Tibial artery (tissue), 4 donors: ENCODE data around the gene MAP3K3.

Experiments
- DNase-seq, 2 donors: peaks; one replicate each; pipeline ENCODE4 v3.0.0-alpha.2; 2019
- H3K27ac ChIP-seq, 2 donors: fragments of 200-600 bp; sonication (generic) in 1 of 2; 1 replicate in 1 of 2; 2 replicates in 1 of 2; pipeline ENCODE4 v1.5.1; 2018 to 2019; ENCODE audit warnings: mild to moderate bottlenecking in 1 of 2
- H3K27me3 ChIP-seq, 2 donors: fragments of 200-600 bp; sonication (generic) in 1 of 2; one replicate each; pipeline versions ENCODE4 v1.5.1 to v1.6.0; 2016 to 2019
- H3K36me3 ChIP-seq, 3 donors: fragments of 200-600 bp; sonication (generic) in 2 of 3; one replicate each; pipeline ENCODE4 v1.5.1; 2016 to 2019; ENCODE audit warnings: mild to moderate bottlenecking in 2 of 3
- H3K4me1 ChIP-seq, 4 donors: fragments of 200-600 bp; sonication (generic) in 2 of 4; 1 replicate in 3 of 4; 2 replicates in 1 of 4; pipeline ENCODE4 v1.5.1; 2016 to 2019
- H3K4me3 ChIP-seq, 2 donors: fragments of 200-600 bp; sonication (generic) in 1 of 2; 1 replicate in 1 of 2; 2 replicates in 1 of 2; pipeline ENCODE4 v1.5.1; 2018 to 2019; ENCODE audit warnings: mild to moderate bottlenecking in 2 of 2
- H3K9me3 ChIP-seq, 3 donors: fragments of 200-600 bp; sonication (generic) in 1 of 3; one replicate each; pipeline ENCODE4 v1.5.1; 2016 to 2019
- intact Hi-C: fragments of 100-400 bp; cut with DNase I; formaldehyde crosslinking; loops from one replicate; pipeline ENCODE4 v1.15.0; 2023; ENCODE audit warnings: low total_unique reads
- TF ChIP-seq, protein P1 (sequence below), 2 experiments: fragments of 200-600 bp in 1 of 2; fragments of 450-650 bp in 1 of 2; IDR thresholded peaks; one replicate each; pipeline ENCODE4 v1.5.1; 2017 to 2019; ENCODE audit warnings: antibody characterized with exemption in 2 of 2, mild to moderate bottlenecking in 1 of 2, moderate library complexity in 1 of 2

MAP3K3 gene

DNA sequence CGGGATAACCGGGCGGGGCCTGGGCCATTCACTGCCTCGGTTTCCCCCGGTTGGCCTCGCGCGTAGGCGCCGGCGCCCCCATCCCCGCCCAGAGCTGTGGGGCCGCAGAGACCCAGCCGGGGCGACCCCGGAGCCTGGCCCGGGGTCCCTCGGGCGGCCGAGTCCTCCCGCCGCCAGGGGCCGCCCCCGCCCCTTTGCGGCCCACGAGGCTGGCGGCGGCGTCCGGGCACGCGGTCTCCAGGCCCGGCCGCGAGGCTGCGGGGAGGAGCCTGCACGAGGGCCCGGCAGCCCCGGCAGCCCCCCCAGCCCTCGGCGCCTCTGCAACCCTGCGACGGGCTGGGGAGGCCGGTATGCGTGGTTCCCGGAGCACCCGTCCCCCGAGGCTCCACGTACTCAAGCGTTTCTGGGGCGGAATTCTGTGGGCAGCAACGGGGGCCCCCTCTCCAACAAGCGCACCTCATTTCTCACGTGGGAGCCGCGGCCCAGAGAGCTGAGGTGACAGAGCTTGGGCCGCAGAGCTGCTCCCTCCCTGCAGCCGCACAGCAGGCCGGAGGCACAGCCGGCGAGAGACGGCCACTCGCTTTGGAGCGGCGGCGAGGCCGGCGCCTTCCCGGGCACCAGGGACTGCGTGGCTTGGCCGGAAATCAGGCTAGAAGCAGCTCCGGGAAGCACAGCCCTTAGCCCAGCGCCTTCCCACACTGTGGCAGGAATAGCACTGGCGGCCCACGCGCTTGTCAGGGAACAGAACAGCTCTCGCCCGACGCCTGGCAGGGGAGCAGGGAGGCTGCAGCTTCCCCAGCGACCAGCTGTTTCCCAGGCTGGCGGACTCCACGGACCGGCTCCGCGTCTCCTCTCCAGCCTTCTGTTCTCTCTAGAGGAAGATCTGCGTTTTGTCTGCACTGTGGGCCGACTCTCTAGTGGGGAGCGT lies 78.6 kb downstream of the MAP3K3 start:
- intact Hi-C loops: no loop called here
- Histone ChIP-seq H3K27me3 (no peaks in the 10 kb centered on the region), H3K36me3 (peaks cover 0 to 34% (median 31%) of the 10 kb centered on the region in 3 donors), H3K4me1 (peaks cover 5 to 35% (median 27%) of the 10 kb centered on the region in 4 donors), H3K4me3 (peak overlapping the region; percentile 49 to 72), H3K27ac (peak overlapping the region; percentile 52 to 71), H3K9me3 (no peaks in the 10 kb centered on the region)
- TF ChIP-seq, protein P1, sequence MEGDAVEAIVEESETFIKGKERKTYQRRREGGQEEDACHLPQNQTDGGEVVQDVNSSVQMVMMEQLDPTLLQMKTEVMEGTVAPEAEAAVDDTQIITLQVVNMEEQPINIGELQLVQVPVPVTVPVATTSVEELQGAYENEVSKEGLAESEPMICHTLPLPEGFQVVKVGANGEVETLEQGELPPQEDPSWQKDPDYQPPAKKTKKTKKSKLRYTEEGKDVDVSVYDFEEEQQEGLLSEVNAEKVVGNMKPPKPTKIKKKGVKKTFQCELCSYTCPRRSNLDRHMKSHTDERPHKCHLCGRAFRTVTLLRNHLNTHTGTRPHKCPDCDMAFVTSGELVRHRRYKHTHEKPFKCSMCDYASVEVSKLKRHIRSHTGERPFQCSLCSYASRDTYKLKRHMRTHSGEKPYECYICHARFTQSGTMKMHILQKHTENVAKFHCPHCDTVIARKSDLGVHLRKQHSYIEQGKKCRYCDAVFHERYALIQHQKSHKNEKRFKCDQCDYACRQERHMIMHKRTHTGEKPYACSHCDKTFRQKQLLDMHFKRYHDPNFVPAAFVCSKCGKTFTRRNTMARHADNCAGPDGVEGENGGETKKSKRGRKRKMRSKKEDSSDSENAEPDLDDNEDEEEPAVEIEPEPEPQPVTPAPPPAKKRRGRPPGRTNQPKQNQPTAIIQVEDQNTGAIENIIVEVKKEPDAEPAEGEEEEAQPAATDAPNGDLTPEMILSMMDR (IDR thresholded peaks at IDR 0.05): no peak
- DNase-seq: peak; percentile 70 to 85

DNA sequence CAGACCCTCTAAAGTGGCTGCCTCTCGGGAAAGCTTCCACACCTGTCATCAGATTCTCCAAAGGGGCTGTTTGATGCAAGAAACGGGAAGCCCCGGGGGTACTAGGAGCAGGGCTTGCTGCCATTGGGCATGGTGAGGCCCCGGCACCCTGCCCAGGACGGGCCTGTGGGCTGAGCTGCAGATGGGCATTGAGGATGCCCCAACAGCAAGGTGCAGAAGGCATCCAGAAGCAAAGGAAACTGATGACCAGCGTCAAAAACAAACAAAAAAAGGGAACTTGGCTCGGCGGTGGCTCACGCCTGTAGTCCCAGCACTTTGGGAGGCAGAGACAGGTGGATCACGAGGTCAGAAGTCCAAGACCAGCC lies 79.2 kb downstream of the MAP3K3 start:
- Histone ChIP-seq H3K9me3 (no peaks in the 10 kb centered on the region), H3K27ac (peak overlapping the region; percentile 52 to 71), H3K4me1 (peaks cover 5 to 35% (median 27%) of the 10 kb centered on the region in 4 donors), H3K27me3 (no peaks in the 10 kb centered on the region), H3K36me3 (peaks cover 6 to 40% (median 38%) of the 10 kb centered on the region in 3 donors), H3K4me3 (peak overlapping the region; percentile 49 to 72)
- no peak for DNase-seq
- intact Hi-C loops: no loop called here
- TF ChIP-seq, protein P1 (IDR thresholded peaks at IDR 0.05): no peak

GRCh38 chr17:63701868-63702720 lies 79.9 kb downstream of the MAP3K3 start:
- H3K27me3 ChIP-seq: no peaks in the 10 kb centered on the region
- peaks cover 5 to 35% (median 27%) of the 10 kb centered on the region in 4 donors for H3K4me1 ChIP-seq
- H3K9me3 ChIP-seq: no peaks in the 10 kb centered on the region
- no peak overlapping the region for H3K27ac ChIP-seq
- intact Hi-C loops: no loop called here
- no peak overlapping the region for H3K4me3 ChIP-seq
- TF ChIP-seq, protein P1 (IDR thresholded peaks at IDR 0.05): no peak
- peak in 1 of 2 donors; percentile 66 for DNase-seq
- peaks cover 7 to 47% (median 44%) of the 10 kb centered on the region in 3 donors for H3K36me3 ChIP-seq

DNA sequence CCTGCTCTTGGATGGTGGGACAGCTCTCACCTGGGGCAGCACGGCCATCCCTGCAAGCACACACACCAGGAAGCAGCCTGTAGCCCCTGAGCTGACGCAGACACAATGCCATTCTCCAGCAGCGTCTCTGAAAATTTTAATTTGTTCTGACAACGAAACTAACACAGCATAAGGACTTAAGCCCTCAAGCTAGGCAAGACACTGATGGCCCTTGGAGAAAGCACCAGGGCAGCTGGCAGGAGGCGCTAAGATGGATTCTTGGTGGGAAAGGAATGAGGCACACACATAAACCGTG lies 80.5 kb downstream of the MAP3K3 start:
- H3K9me3 ChIP-seq: no peaks in the 10 kb centered on the region
- peaks cover 5 to 35% (median 27%) of the 10 kb centered on the region in 4 donors for H3K4me1 ChIP-seq
- H3K36me3 ChIP-seq: peaks cover 7 to 51% (median 47%) of the 10 kb centered on the region in 3 donors
- no peaks in the 10 kb centered on the region for H3K27me3 ChIP-seq
- DNase-seq: peak in 1 of 2 donors; percentile 35
- no peak overlapping the region for H3K27ac ChIP-seq
- intact Hi-C loops: no loop called here
- TF ChIP-seq, protein P1 (IDR thresholded peaks at IDR 0.05): no peak
- no peak overlapping the region for H3K4me3 ChIP-seq

DNA sequence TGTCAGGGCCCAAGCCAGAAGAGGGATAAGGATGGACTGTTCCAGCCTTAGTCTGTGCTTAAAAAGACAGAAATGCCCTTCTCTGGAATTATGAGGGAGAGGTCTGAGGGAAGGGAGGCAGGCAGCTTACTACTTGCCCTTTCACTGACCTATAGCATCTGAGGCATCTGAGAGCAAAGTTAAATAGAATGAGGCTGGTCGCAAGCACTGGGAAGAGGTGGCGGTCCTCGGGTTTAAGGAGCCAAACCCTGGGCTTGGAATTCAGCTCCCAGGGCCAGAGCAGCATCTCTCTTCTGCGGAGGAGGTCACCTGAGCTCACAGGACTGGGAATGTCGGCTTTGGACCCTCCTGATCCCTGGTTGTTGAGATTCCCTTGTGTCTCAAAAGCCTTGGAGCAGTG lies 80.8 kb downstream of the MAP3K3 start:
- H3K9me3 ChIP-seq: no peaks in the 10 kb centered on the region
- no peak overlapping the region for H3K27ac ChIP-seq
- intact Hi-C loops: no loop called here
- peak in 1 of 2 donors; percentile 55 for DNase-seq
- no peak overlapping the region for H3K4me3 ChIP-seq
- peaks cover 8 to 53% (median 48%) of the 10 kb centered on the region in 3 donors for H3K36me3 ChIP-seq
- H3K4me1 ChIP-seq: peaks cover 5 to 35% (median 27%) of the 10 kb centered on the region in 4 donors
- TF ChIP-seq, protein P1 (IDR thresholded peaks at IDR 0.05): no peak
- no peaks in the 10 kb centered on the region for H3K27me3 ChIP-seq
